ENCODE results near the gene CBX7.

Gene CBX7

DNA sequence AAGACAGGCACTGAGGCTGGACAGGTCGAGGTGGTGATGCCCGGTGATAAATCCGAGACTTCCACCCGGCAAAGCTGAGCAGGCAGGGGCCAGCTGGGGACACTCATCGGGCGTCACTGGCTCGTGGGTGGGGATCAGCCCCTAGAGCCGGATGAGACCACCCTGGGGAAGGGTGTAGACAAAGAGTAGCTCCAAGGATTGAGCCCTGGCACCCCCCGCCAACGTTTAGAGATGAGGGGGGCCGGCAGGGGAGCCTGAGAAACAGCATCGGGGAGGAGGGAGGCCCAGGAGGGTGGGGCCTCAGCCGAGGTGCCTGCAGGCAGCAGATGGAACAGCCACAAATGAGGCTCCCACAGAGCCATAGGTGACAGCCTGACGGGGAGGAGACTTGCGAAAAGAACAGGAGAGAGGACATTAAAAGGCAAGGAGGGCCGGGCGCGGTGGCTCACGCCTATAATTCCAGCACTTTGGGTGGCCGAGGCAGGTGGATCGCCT lies 27.4 kb upstream of the CBX7 start:
- in situ Hi-C loops (cut with HindIII; ENCODE audit: low pct_ligation_motif_present, low sequenced_read_pairs): no loop called here

DNA sequence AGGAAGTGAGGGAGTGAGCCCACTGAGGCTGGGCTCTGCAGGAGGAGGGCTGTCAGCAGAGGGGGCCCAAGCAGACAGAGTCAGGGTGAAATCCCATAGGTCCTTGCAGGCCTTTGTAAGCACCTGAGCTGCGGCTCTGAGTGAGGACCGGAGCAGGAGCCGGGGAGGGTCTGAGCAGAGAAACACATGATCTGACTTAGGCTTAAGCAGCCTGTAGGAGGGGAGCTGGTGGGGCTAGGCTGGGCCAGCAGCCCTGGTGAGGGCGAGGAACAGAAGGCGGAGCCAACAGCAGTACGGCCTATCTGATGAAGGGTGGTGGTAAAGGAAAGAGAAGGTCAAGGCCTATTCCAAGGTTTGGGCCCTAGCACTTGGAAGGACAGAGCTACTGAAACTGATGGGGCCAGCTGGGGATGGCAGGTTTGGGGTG lies 26.9 kb upstream of the CBX7 start:
- no peak overlapping the region for H3K4me3 ChIP-seq (ENCODE audit: low read depth, low read length)
- H3K36me3 ChIP-seq (replicated peaks): no peaks in the 10 kb centered on the region
- H3K27ac ChIP-seq: no peak overlapping the region
- DNase-seq: no peak
- TF ChIP-seq CTCF (IDR thresholded peaks at IDR 0.05; ENCODE audit: low read depth, low read length, missing control alignments): no peak
- in situ Hi-C loops (cut with HindIII; ENCODE audit: low pct_ligation_motif_present, low sequenced_read_pairs): no loop called here
- H3K27me3 ChIP-seq (replicated peaks): no peaks in the 10 kb centered on the region

More for the DNA sequence above, 27.4 kb upstream of the CBX7 start:
- no peaks in the 10 kb centered on the region for H3K36me3 ChIP-seq (replicated peaks)
- H3K27me3 ChIP-seq (replicated peaks): no peaks in the 10 kb centered on the region
- no peak overlapping the region for H3K4me3 ChIP-seq (ENCODE audit: low read depth, low read length)
- H3K27ac ChIP-seq: no peak overlapping the region
- no peak for TF ChIP-seq CTCF (IDR thresholded peaks at IDR 0.05; ENCODE audit: low read depth, low read length, missing control alignments)
- DNase-seq: no peak

GRCh38 chr22:39178206-39179111 lies 26.0 kb upstream of the CBX7 start:
- in situ Hi-C loops (cut with HindIII; ENCODE audit: low pct_ligation_motif_present, low sequenced_read_pairs): no loop called here
- TF ChIP-seq CTCF (IDR thresholded peaks at IDR 0.05; ENCODE audit: low read depth, low read length, missing control alignments): no peak
- Histone ChIP-seq H3K36me3 (replicated peaks) (no peaks in the 10 kb centered on the region), H3K27me3 (replicated peaks) (no peaks in the 10 kb centered on the region), H3K27ac (peak overlapping the region; percentile 21), H3K4me3 (ENCODE audit: low read depth, low read length) (no peak overlapping the region)
- peak; percentile 54 for DNase-seq

DNA sequence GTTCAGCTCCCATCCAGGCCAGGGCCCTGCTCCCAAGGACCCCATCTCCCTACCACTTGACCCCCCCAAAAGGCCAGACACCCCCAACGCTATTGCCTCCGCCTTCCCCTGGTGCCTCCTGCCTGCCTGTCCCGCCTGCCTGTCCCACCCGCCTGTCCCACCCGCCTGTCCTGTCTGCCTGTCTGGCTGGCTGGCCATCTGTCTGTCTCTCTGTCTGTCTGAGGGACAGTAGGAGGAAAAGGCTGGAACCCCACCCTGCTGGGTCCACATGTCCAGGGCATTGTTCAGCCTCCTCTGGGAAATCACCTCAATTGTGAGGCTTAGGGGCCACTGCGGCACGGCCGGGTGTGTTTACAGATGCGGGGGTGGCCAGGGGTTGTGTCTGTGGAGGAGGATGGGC lies 25.3 kb upstream of the CBX7 start:
- no peak for DNase-seq
- H3K36me3 ChIP-seq (replicated peaks): no peaks in the 10 kb centered on the region
- no peak for TF ChIP-seq CTCF (IDR thresholded peaks at IDR 0.05; ENCODE audit: low read depth, low read length, missing control alignments)
- in situ Hi-C loops (cut with HindIII; ENCODE audit: low pct_ligation_motif_present, low sequenced_read_pairs): no loop called here
- H3K27ac ChIP-seq: peak overlapping the region; percentile 21
- H3K4me3 ChIP-seq (ENCODE audit: low read depth, low read length): no peak overlapping the region
- no peaks in the 10 kb centered on the region for H3K27me3 ChIP-seq (replicated peaks)

DNA sequence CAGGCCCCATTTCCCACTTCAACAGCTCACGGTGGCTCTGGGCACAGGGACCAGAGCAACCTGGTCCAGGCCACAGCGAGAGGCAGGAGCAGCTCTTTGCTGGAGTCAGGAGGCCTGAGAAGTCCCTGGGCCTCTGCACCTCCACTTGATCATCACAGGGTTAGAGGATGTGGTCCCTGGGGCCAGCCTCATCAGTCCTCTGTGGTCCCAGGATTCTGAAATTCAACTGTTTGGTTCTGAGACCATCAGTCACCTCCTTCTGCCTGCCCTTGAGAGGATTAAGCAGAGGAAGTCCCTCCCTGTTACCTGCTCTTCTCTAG lies 24.9 kb upstream of the CBX7 start:
- in situ Hi-C loops (cut with HindIII; ENCODE audit: low pct_ligation_motif_present, low sequenced_read_pairs): no loop called here
- peak overlapping the region; percentile 21 for H3K27ac ChIP-seq
- no peaks in the 10 kb centered on the region for H3K27me3 ChIP-seq (replicated peaks)
- no peak for DNase-seq
- TF ChIP-seq CTCF (IDR thresholded peaks at IDR 0.05; ENCODE audit: low read depth, low read length, missing control alignments): no peak
- no peaks in the 10 kb centered on the region for H3K36me3 ChIP-seq (replicated peaks)
- no peak overlapping the region for H3K4me3 ChIP-seq (ENCODE audit: low read depth, low read length)

Measured in brain microvascular endothelial cell (primary cell).